Measurements from ENCODE around the gene RAB5B.
A peak's percentile ranks its signal among the peaks of the same experiment; 100 is the strongest.

The RAB5B gene

DNA sequence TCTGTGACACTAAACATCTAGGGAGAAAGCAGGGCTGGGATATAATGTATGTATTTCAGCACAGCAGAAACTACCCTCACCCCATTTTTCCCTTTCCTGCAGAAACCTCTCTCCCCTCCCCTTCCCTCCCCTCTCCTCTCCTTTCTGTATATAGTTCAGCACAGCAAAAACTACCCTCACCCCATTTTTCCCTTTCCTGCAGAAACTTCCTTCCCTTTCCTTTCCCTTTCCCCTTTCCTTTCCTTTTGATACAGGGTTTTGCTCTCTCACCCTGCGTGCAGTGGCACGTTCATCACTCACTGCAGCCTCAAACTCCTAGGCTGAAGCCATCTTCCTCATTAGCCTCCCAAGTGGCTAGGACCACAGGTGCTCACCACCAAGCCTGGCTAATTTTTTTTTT lies 10.1 kb upstream of the RAB5B start:
- TF ChIP-seq, protein P1, sequence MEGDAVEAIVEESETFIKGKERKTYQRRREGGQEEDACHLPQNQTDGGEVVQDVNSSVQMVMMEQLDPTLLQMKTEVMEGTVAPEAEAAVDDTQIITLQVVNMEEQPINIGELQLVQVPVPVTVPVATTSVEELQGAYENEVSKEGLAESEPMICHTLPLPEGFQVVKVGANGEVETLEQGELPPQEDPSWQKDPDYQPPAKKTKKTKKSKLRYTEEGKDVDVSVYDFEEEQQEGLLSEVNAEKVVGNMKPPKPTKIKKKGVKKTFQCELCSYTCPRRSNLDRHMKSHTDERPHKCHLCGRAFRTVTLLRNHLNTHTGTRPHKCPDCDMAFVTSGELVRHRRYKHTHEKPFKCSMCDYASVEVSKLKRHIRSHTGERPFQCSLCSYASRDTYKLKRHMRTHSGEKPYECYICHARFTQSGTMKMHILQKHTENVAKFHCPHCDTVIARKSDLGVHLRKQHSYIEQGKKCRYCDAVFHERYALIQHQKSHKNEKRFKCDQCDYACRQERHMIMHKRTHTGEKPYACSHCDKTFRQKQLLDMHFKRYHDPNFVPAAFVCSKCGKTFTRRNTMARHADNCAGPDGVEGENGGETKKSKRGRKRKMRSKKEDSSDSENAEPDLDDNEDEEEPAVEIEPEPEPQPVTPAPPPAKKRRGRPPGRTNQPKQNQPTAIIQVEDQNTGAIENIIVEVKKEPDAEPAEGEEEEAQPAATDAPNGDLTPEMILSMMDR (IDR thresholded peaks at IDR 0.05; ENCODE audit: borderline replicate concordance, control extremely low read depth, extremely low read depth, insufficient read depth, missing control alignments) = no peak
- in situ Hi-C loops (cut with MboI; ENCODE audit: low sequenced_read_pairs, unreplicated experiment) = no loop called here
- no peak for DNase-seq (ENCODE audit: low spot score)

DNA sequence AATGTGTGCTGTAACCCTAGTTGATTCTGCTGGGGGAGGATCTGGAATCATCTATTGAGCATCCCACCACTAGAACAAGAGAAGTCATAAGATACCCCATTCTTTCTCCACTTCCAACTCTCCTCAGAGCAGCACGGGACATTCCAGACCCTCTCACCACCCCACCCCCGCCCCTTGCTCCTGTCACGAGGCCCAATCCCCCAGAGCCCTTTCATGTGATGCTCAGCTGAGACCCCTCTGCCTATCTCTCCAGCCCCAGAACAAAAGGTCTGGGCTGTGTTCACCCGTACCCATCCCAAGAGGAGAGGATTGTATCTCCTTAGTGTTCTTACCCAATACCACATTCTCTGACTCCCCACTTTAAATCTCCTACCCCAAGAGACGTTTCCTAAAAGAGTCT lies 8.6 kb upstream of the RAB5B start:
- no peak for DNase-seq (ENCODE audit: low spot score)
- TF ChIP-seq, protein P1 (IDR thresholded peaks at IDR 0.05; ENCODE audit: borderline replicate concordance, control extremely low read depth, extremely low read depth, insufficient read depth, missing control alignments) = no peak
- in situ Hi-C loops (cut with MboI; ENCODE audit: low sequenced_read_pairs, unreplicated experiment) = no loop called here

DNA sequence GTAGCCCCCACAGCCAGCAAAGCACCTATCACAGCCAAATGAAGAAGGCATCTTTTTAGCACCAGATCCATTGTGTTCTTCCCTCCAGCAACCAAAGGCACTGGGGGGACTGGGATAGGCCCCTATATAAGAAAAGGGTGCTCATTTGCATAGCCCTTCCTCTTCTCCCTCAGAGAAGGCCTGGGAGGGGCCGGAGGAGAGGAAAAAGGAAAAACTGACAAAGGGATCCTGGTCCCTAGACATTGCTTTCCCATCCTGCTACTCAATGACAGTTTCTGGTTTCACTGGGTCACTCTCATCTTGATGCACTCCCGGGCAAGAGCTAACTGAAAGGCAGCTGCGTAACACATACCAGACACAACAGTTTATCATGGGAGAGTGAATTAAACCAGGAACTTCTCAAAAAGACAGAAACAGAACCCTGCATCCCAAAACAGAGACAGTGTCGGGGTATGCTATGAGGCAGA lies 7.9 kb upstream of the RAB5B start, which contains the start of gene PMEL:
Gene PMEL, minus strand, starts transcription at position 102 of the 467 bp plus-strand sequence. Its CDS starts 31 bp downstream, at position 71.
- in situ Hi-C loops (cut with MboI; ENCODE audit: low sequenced_read_pairs, unreplicated experiment) = no loop called here
- no peak for DNase-seq (ENCODE audit: low spot score)
- TF ChIP-seq, protein P1 (IDR thresholded peaks at IDR 0.05; ENCODE audit: borderline replicate concordance, control extremely low read depth, extremely low read depth, insufficient read depth, missing control alignments) = no peak

DNA sequence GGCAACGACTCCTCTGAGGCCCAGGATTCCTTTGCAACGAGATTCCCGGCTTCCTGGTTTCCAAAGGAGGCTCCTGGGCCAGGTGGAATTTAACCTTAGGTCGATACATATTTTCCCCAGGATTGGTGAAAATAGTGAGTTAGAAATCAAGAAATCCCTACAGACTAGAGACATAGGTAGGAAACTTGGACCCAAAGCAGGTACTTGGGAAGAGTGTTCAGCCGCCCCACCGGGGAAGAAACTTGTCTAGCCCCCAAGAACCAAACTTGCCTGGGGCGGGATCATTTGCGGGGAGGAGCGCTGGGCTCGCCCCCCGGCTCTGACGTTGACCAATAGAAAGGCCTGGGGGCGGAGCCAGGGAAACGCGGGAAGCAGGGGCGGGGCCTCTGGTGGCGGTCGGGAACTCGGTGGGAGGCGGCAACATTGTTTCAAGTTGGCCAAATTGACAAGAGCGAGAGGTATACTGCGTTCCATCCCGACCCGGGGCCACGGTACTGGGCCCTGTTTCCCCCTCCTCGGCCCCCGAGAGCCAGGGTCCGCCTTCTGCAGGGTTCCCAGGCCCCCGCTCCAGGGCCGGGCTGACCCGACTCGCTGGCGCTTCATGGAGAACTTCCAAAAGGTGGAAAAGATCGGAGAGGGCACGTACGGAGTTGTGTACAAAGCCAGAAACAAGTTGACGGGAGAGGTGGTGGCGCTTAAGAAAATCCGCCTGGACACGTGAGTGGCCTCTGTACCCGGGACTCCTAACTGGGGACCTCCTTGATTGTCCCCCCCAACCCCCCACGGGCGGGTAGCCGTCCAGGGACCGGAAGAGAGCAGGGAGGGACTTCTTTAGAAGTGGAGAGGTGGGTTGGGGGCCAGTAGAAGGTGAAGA lies 7.2 kb upstream of the RAB5B start, which contains the start of gene CDK2:
Gene CDK2, plus strand, starts transcription at position 423 of the 874 bp plus-strand sequence. Its CDS starts 179 bp downstream, at position 602.
- TF ChIP-seq, protein P1 (IDR thresholded peaks at IDR 0.05; ENCODE audit: borderline replicate concordance, control extremely low read depth, extremely low read depth, insufficient read depth, missing control alignments) = no peak
- in situ Hi-C loops (cut with MboI; ENCODE audit: low sequenced_read_pairs, unreplicated experiment) = no loop called here
- peak; percentile 95 for DNase-seq (ENCODE audit: low spot score)

DNA sequence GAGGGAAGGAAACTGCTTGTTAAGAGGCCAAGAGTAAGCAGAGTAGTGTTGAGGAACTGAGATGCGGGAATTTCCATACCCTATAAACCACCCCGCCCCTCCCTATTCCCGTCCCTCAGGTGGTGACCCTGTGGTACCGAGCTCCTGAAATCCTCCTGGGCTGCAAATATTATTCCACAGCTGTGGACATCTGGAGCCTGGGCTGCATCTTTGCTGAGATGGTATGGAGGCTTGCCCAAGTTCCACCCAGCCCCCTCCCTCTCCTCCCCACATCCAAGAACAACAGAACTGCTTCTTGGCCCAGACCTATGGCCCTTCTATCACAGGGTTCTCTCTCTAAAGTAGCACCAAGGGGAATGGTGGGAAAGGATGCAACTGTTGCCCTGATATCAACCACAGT lies 4.5 kb upstream of the RAB5B start:
- DNase-seq (ENCODE audit: low spot score) = no peak
- in situ Hi-C loops (cut with MboI; ENCODE audit: low sequenced_read_pairs, unreplicated experiment) = no loop called here
- TF ChIP-seq, protein P1 (IDR thresholded peaks at IDR 0.05; ENCODE audit: borderline replicate concordance, control extremely low read depth, extremely low read depth, insufficient read depth, missing control alignments) = no peak

DNA sequence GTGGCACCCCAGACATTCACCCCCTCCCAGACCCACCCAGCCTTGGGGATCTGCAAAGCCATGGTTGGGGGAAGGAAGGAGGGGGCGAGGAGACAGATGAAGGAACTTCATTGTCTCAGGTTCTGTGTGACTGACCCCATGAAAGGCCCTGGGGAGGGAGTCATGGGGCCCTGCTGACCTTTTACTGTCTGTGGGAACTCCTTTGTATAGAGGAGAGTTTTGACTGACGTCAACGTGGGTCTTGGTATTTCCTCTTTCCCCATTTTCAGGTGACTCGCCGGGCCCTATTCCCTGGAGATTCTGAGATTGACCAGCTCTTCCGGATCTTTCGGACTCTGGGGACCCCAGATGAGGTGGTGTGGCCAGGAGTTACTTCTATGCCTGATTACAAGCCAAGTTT lies 3.1 kb upstream of the RAB5B start:
- no peak for DNase-seq (ENCODE audit: low spot score)
- TF ChIP-seq, protein P1 (IDR thresholded peaks at IDR 0.05; ENCODE audit: borderline replicate concordance, control extremely low read depth, extremely low read depth, insufficient read depth, missing control alignments) = no peak
- in situ Hi-C loops (cut with MboI; ENCODE audit: low sequenced_read_pairs, unreplicated experiment) = no loop called here
